ENCODE data around the gene THSD7A. TPM values are rescaled to one million over a fixed set of nuclear protein-coding genes. Genes with fewer than 3 reads are reported as not detected.

Gene THSD7A
- total and polyA plus RNA-seq, 10 of the 15 experiments (the other 5 are each of a cell fraction or from before 2014, with no cell fraction given), result 0.03 to 0.09 (median 0.03) TPM; not detected in 7

GRCh38 chr7:11818281-11818680 lies 13.7 kb downstream of the THSD7A start:
- ChIA-PET SMC1A (ENCODE audit: uncharacterized antibody, unreplicated experiment) (no interaction called here), RAD21 (ENCODE audit: unreplicated experiment) (no interaction called here), CTCF (no interaction called here), POLR2A (no interaction called here)
- Histone ChIP-seq H3K4me1 (ENCODE audit: control insufficient read depth, insufficient read depth, low read length) (no peaks in the 10 kb centered on the region), H3K36me3 (ENCODE audit: control insufficient read depth in 2 of 2, insufficient read depth in 2 of 2, low read length in 1 of 2) (no peaks in the 10 kb centered on the region), H3K27ac (ENCODE audit: control insufficient read depth, insufficient read depth) (no peak overlapping the region), H2AFZ (ENCODE audit: control insufficient read depth, low read depth, low read length) (no peak overlapping the region), H3K79me2 (ENCODE audit: control insufficient read depth, insufficient read depth, low read length) (no peaks in the 10 kb centered on the region), H3K9ac (ENCODE audit: control insufficient read depth, insufficient read depth, low read length) (no peak overlapping the region), H3K9me3 (replicated peaks; ENCODE audit: control insufficient read depth, insufficient read depth, low read length) (no peaks in the 10 kb centered on the region), H3K4me2 (ENCODE audit: control insufficient read depth, insufficient read depth) (no peak overlapping the region), H3K4me3 (no peak overlapping the region), H3K27me3 (replicated peaks in 1 of 2; ENCODE audit: control insufficient read depth in 2 of 2, insufficient read depth in 2 of 2, low read length in 1 of 2) (no peaks in the 10 kb centered on the region), H4K20me1 (ENCODE audit: control insufficient read depth, insufficient read depth) (no peaks in the 10 kb centered on the region)
- no TSS peak for BruUV-seq (replicated peaks)
- DNase-seq (ENCODE audit: low read depth, low spot score) (no peak), FAIRE-seq (no peak), ATAC-seq (no peak)
- WGBS (ENCODE audit: insufficient coverage, insufficient replicate concordance, low lambda C conversion rate, missing lambda C conversion rate), result 7% methylated on average over 4 of the region's 4 CpGs
- in situ Hi-C loops (cut with MboI) (no loop called here), intact Hi-C loops (cut with micrococcal nuclease; ENCODE audit: unreplicated experiment) (no loop called here)
- TF ChIP-seq IRF3 (IDR thresholded peaks at IDR 0.05) (no peak), SRF (IDR thresholded peaks at IDR 0.05; ENCODE audit: low read depth in 2 of 2, low read length in 2 of 2) (no peak), E4F1 (IDR thresholded peaks at IDR 0.05; ENCODE audit: borderline replicate concordance, partially characterized antibody) (no peak), REST (IDR thresholded peaks at IDR 0.05; ENCODE audit: low read depth, low read length) (no peak), E2F8 (IDR thresholded peaks at IDR 0.05; ENCODE audit: low read depth, partially characterized antibody) (no peak), TCF3 (IDR thresholded peaks at IDR 0.05; ENCODE audit: borderline replicate concordance, insufficient read depth, low read depth, low read length) (no peak)
